GM06990 (cell line): Measurements from ENCODE around the gene LATS2.

ENCODE experiments used
- DNase-seq: peaks from one replicate; pipeline ENCODE4 v3.0.0-alpha.2; 2011; ENCODE audit not compliant: insufficient read length; ENCODE audit errors: extremely low read depth
- H3K27me3 ChIP-seq: replicated peaks from 2 replicates; pipeline ENCODE4 v1.6.0; 2011; ENCODE audit warnings: low read length; ENCODE audit not compliant: control insufficient read depth, insufficient read depth
- H3K36me3 ChIP-seq: 2 replicates; pipeline ENCODE4 v1.5.1; 2011; ENCODE audit warnings: low read length; ENCODE audit not compliant: control insufficient read depth, insufficient read depth
- H3K4me3 ChIP-seq: replicated peaks from 2 replicates; pipeline ENCODE4 v1.5.1; 2011; ENCODE audit warnings: low read depth, mild to moderate bottlenecking, control low read depth, low read length
- CTCF ChIP-seq: IDR thresholded peaks from 2 replicates; pipeline ENCODE4 v1.5.1; 2011; ENCODE audit warnings: low read length, control low read depth, mild to moderate bottlenecking, inconsistent platforms; ENCODE audit not compliant: insufficient read depth, poor library complexity, severe bottlenecking

The LATS2 gene

GRCh38 chr13:21077788-21078353, 16.5 kb upstream of the LATS2 start:
- DNase-seq, result no peak
- no peaks in the 10 kb centered on the region for H3K36me3 ChIP-seq
- H3K27me3 ChIP-seq, result no peaks in the 10 kb centered on the region
- no peak for TF ChIP-seq CTCF
- H3K4me3 ChIP-seq, result no peak overlapping the region

GRCh38 chr13:21077076-21077787, 15.8 kb upstream of the LATS2 start:
- no peak for TF ChIP-seq CTCF
- no peak overlapping the region for H3K4me3 ChIP-seq

DNA sequence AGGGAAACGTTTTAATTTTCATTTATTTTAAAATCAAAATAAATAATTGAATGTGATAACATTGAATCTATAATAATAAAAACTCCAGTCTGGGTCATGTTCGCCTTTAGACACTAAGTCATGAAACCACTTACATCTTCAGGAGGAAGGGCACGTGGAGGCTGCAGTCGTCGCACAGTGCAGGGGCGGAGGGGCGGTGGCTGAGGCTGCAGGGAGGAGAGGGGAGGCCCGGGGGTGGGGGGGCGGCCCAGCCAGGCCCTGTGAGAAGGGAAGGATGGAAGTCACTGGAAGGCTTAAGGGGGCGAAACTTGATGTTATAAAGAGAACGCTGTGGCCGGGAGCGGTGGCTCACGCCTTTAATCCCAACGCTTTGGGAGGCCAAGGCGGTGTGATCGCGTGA, 14.9 kb upstream of the LATS2 start:
- no peak for DNase-seq
- H3K36me3 ChIP-seq, result no peaks in the 10 kb centered on the region
- no peaks in the 10 kb centered on the region for H3K27me3 ChIP-seq
- H3K4me3 ChIP-seq, result 0 out of 2 replicates have a peak overlapping the region, but pooled peaks have one; percentile 22
- TF ChIP-seq CTCF, result no peak

More at GRCh38 chr13:21077076-21077787, 15.8 kb upstream of the LATS2 start:
- DNase-seq, result no peak
- H3K36me3 ChIP-seq, result no peaks in the 10 kb centered on the region
- H3K27me3 ChIP-seq, result no peaks in the 10 kb centered on the region

DNA sequence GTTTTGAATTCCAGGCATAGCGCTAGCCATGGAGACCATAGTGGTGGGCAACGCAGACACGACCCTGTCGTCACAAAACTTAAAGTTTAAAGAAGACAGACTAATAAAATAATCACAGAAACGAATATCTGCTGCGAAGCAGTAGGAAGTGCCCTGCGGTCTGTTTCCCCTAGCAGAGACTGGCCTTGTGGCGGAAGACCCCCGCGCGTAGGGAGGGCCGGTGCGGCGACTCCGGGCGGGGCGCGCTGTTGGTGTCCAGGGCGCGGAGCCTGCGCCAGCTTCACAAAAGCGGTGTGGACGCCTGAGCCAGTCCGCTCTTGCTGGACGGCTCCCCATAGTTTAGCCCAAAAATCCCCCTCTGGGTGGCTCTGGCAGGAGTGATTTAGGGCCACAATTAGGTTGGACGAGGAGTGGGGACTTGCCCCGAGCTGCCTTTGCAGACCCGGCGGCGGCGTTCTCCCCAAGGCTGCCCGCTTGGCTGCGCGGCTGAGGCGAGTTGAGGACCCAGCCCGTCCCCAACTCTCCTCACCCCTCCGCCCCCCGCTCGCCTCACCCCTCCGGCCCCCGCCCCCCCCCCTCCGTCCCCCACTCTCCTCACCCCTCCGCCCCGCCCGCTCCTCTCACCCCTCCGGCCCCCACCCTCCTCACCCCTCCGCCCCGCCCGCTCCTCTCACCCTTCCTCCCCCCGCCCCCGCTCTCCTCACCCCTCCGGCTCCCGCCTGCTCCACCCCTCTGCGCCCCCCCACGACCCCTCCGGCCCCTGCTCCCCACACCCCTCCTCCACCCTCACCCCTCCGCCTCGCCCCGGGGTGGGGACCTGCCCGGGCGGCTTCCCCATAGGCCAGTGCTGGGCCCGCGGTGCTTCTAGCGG, 14.2 kb upstream of the LATS2 start:
- peak; percentile 36 for DNase-seq
- Histone ChIP-seq H3K36me3 (no peaks in the 10 kb centered on the region), H3K4me3 (peak overlapping the region; percentile 44), H3K27me3 (no peaks in the 10 kb centered on the region)
- TF ChIP-seq CTCF, result peak; percentile 2

DNA sequence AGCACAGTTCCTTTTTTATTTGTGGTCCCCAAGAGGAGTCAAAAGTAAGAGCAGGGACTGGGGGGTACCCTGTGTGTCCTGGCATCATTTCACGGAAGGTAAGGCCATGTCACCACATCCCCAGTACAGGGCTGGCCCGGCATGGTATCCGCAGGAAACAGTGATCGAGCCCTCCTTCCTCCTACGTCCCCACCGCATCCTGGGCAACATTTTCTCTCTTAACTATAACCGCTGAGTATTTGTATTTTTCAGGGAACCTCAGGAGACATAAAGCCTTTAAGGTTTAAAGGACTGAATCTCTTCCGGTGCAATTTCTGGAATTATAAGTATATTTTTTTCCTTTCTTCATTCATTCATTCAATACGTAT, 13.6 kb upstream of the LATS2 start:
- no peak for DNase-seq
- Histone ChIP-seq H3K36me3 (no peaks in the 10 kb centered on the region), H3K27me3 (no peaks in the 10 kb centered on the region), H3K4me3 (no peak overlapping the region)
- no peak for TF ChIP-seq CTCF
